Naive thymus-derived CD8-positive, alpha-beta T cell (primary cell): ENCODE data around the gene AKNAD1. TPM values are rescaled to one million over a fixed set of nuclear protein-coding genes. Genes with fewer than 3 reads are reported as not detected.

Experiments used
- ATAC-seq, 2 donors: fragments of 150-1000 bp; cut with Tn5 transposase in 1 of 2; sonication (Bioruptor Pico), chemical (Tn5 transposase) in 1 of 2; 1 replicate in 1 of 2; 2 replicates in 1 of 2; pipeline ENCODE4 v1.10.0; 2021; ENCODE audit warnings: mild to moderate bottlenecking in 2 of 2, moderate library complexity in 2 of 2
- POLR2A ChIA-PET: fragments of 350-600 bp; sonication (Branson Sonifier 250); formaldehyde crosslinking; loops from one replicate; lab custom pipeline; 2021; ENCODE audit warnings: antibody characterized with exemption; lab: Charles Lee
- DNase-seq, 10 donors: peaks; one replicate each; pipeline versions ENCODE4 v3.0.0 to v3.0.0-alpha.2; 2020 to 2022
- H3K27ac Mint-ChIP-seq, 10 donors: one replicate each; pipeline ENCODE4 v1.8.0; 2020 to 2022; ENCODE audit warnings: mild to moderate bottlenecking in 10 of 10, mixed read lengths in 10 of 10, moderate library complexity in 4 of 10, inconsistent platforms in 1 of 10
- H3K27me3 Mint-ChIP-seq, 5 donors: one replicate each; pipeline ENCODE4 v1.8.0; 2021 to 2022; ENCODE audit warnings: mixed read lengths in 5 of 5
- H3K36me3 Mint-ChIP-seq, 3 donors: one replicate each; pipeline ENCODE4 v1.8.0; 2020 to 2022; ENCODE audit warnings: mixed read lengths in 3 of 3, mild to moderate bottlenecking in 2 of 3, inconsistent platforms in 1 of 3
- H3K4me1 Mint-ChIP-seq, 4 donors: one replicate each; pipeline ENCODE4 v1.8.0; 2021 to 2022; ENCODE audit warnings: mixed read lengths in 4 of 4
- H3K4me3 Mint-ChIP-seq, 10 donors: one replicate each; pipeline ENCODE4 v1.8.0; 2020 to 2022; ENCODE audit warnings: mild to moderate bottlenecking in 10 of 10, mixed read lengths in 10 of 10, moderate library complexity in 6 of 10, inconsistent platforms in 1 of 10
- H3K9me3 Mint-ChIP-seq, 9 donors: one replicate each; pipeline ENCODE4 v1.8.0; 2020 to 2022; ENCODE audit warnings: mixed read lengths in 9 of 9, mild to moderate bottlenecking in 3 of 9, inconsistent platforms in 1 of 9, moderate library complexity in 1 of 9
- polyA plus RNA-seq, 3 donors: library from polyadenylated mRNA; unstranded; fragments of 300-500 nt; fragmentation: Illumina TruSeq; gene quantifications; one replicate each; pipeline ENCODE4 v1.2.3, GENCODE V29; 2021
- total RNA-seq, 8 experiments: library from RNA in 2 of 8; stranded (reverse) in 2 of 8; gene quantifications; one replicate each; pipeline ENCODE4 v1.2.3 and lab custom pipeline; 2021 to 2026

Gene AKNAD1
- total and polyA plus RNA-seq, 5 experiments from 2014 or later = not detected

DNA sequence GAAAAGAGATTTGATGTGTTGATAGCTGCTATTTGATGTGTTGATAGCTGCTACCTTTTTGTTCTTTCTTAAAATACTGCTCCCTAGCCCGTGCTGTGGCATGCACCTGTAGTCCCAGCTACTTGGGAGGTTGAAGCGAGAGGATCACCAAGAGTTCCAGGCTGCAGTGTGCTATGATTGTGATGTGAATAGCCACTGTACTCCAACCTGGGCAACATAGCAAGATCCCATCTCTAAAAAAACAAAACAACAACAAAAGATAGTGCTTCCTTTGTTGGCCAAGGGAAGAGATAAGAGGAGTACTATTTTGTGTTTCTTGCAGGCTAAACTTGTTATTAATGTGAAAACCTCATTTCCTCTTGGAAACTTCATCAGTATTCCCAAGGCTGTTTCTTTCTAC is 25.9 kb upstream of the AKNAD1 start:
- Mint-ChIP-seq H3K27ac (no peak overlapping the region), H3K27me3 (peaks cover 0 to 18% (median 5%) of the 10 kb centered on the region in 5 donors), H3K9me3 (no peaks in the 10 kb centered on the region), H3K36me3 (no peaks in the 10 kb centered on the region), H3K4me3 (no peak overlapping the region), H3K4me1 (peaks cover 0 to 4% (median 2%) of the 10 kb centered on the region in 4 donors)
- ATAC-seq (no peak), DNase-seq (no peak)
- POLR2A ChIA-PET = no interaction called here

DNA sequence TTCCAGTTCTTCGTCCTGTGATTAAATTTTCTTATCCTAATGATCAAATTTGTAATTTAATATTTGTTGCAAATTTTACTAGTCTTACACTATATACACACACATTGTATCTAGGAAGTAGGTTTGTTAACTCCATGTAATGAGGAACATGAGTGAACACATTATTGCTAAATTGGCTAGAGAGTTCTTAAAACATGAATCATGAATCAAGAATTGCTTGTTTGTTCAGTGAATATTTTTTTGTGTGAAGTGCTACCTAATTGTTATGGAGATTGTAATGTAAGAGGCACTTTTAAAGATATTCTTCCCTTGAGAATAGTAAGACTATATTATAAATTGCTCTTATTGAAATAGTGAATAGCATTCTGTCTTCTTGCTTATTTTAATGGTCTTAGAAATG is 24.5 kb upstream of the AKNAD1 start:
- DNase-seq = no peak
- H3K4me1 Mint-ChIP-seq = peaks cover 4 to 13% (median 7%) of the 10 kb centered on the region in 4 donors
- H3K4me3 Mint-ChIP-seq = no peak overlapping the region
- POLR2A ChIA-PET = no interaction called here
- no peak for ATAC-seq
- peaks cover 0 to 3% (median 2%) of the 10 kb centered on the region in 5 donors for H3K27me3 Mint-ChIP-seq
- no peaks in the 10 kb centered on the region for H3K36me3 Mint-ChIP-seq
- no peaks in the 10 kb centered on the region for H3K9me3 Mint-ChIP-seq
- H3K27ac Mint-ChIP-seq = no peak overlapping the region

DNA sequence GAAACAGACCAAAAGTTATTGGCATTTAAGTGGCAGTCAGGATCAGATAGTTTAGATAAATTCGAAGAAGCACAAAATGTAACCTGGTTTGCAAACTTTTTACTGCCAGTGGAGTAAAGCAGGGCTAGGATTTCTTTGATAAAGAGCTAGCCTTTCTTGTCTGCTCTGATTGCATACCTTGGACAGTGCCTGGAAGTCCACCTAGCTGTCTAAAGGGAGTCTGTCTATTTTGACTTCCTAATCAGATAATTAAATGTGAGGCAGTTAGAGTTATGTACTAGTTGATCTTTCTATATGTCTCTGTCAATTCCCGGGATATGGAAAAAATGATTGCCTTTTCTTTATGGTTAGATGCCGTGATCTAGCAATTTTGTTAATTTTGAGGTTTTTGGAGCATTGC is 24.0 kb upstream of the AKNAD1 start:
- Mint-ChIP-seq H3K27ac (no peak overlapping the region), H3K27me3 (peaks cover 0 to 2% (median 0%) of the 10 kb centered on the region in 5 donors), H3K4me3 (no peak overlapping the region), H3K9me3 (no peaks in the 10 kb centered on the region), H3K36me3 (no peaks in the 10 kb centered on the region), H3K4me1 (peaks cover 6 to 13% (median 8%) of the 10 kb centered on the region in 4 donors)
- no peak for DNase-seq
- no peak for ATAC-seq
- POLR2A ChIA-PET = no interaction called here

DNA sequence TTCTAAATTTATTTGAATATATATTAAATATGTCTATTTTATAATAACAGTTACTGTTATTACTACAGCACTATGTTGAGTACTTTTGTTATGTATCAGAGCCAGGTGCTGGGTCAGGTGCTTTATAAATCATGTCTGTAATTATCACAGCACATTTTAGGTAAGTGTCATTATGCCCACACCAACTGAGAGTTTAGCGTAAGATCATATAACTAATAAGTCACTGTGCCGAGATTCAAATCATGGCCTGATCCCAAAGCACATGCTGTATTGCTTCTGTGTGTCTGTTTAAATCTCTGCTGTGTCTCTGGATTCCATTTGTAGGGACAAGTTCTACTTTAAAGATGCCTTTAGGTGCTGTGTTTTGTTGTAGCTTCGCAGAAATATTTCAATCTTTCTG is 21.8 kb upstream of the AKNAD1 start:
- H3K27me3 Mint-ChIP-seq = peaks cover 0 to 5% (median 2%) of the 10 kb centered on the region in 5 donors
- H3K9me3 Mint-ChIP-seq = no peaks in the 10 kb centered on the region
- H3K36me3 Mint-ChIP-seq = no peaks in the 10 kb centered on the region
- no peak for ATAC-seq
- POLR2A ChIA-PET = no interaction called here
- H3K4me3 Mint-ChIP-seq = no peak overlapping the region
- DNase-seq = no peak
- no peak overlapping the region for H3K27ac Mint-ChIP-seq
- peaks cover 6 to 13% (median 8%) of the 10 kb centered on the region in 4 donors for H3K4me1 Mint-ChIP-seq

DNA sequence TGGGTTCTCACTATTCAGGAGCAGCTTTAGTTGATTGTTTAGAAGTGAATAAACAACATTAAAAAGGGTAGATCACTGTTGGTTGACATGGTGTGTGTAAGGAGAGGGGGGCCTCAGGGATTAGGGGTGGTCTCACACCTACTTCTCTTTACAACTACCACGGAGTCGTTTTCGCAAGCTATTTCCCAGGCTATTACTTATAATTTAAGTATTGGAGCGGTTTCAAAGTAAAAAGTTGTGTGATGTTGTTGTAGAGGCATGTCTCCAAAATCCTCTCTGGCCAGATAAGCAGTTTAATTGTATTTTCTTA is 21.2 kb upstream of the AKNAD1 start:
- no peak for ATAC-seq
- POLR2A ChIA-PET = interaction anchor here (1.2 kb wide), 1 partner anchor 231 kb away, joined by 3 read pairs; no protein-coding TSS in a partner anchor
- no peaks in the 10 kb centered on the region for H3K36me3 Mint-ChIP-seq
- H3K4me3 Mint-ChIP-seq = peak overlapping the region in 9 of 10 donors; percentile 86 to 97 (median 93)
- H3K27me3 Mint-ChIP-seq = peaks cover 0 to 7% (median 2%) of the 10 kb centered on the region in 5 donors
- no peak for DNase-seq
- H3K9me3 Mint-ChIP-seq = no peaks in the 10 kb centered on the region
- H3K27ac Mint-ChIP-seq = peak overlapping the region in 1 of 10 donors; percentile 84
- H3K4me1 Mint-ChIP-seq = peaks cover 6 to 13% (median 8%) of the 10 kb centered on the region in 4 donors

DNA sequence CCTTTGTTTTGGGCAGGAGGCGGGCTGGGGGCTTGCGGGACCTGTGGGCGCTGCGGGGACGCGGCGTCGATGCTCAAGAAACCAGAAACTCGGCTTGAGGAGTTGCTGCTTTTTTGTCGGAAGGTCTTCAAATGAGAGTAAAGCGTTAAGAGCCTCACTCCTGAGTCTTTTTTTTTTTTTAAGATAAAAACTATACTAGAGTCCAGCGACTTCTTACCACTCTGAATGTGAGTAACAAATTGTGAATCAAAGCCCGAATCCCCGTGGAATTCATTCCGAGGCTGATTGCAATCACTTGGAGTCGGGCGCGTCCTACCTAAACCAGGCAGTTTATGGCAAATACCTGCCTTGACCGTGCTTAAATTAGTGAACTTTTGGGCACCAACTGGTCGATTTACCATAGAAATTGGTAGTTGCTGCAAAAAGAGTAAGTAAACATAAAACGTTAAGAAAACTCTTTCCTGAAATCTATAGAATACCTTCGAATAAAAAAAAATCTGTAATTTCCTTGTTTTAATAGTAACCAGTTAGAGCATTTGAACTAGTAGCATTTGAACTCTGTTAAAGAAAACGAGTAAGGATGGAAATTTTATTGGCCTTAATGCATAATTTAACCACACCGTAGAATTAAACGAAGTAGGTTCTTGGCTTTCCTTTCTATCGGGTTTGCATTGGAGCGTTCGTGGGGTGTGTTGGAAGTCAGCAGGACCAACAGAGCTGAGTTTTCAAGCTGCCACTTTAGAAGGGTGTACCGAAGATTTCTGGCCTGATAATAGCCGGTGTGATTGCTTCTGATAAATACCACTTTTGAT is 20.7 kb upstream of the AKNAD1 start:
- Mint-ChIP-seq H3K27ac (peak overlapping the region in 8 of 10 donors; percentile 38 to 92 (median 86)), H3K36me3 (no peaks in the 10 kb centered on the region), H3K9me3 (no peaks in the 10 kb centered on the region), H3K4me3 (peak overlapping the region; percentile 86 to 97 (median 94)), H3K4me1 (peaks cover 6 to 13% (median 8%) of the 10 kb centered on the region in 4 donors), H3K27me3 (peaks cover 0 to 7% (median 3%) of the 10 kb centered on the region in 5 donors)
- DNase-seq (peak in 1 of 10 donors; percentile 3), ATAC-seq (no peak)
- POLR2A ChIA-PET = interaction anchor here (1.2 kb wide), 2 partner anchors 185 to 231 kb away, joined by 3 read pairs; no protein-coding TSS in a partner anchor

DNA sequence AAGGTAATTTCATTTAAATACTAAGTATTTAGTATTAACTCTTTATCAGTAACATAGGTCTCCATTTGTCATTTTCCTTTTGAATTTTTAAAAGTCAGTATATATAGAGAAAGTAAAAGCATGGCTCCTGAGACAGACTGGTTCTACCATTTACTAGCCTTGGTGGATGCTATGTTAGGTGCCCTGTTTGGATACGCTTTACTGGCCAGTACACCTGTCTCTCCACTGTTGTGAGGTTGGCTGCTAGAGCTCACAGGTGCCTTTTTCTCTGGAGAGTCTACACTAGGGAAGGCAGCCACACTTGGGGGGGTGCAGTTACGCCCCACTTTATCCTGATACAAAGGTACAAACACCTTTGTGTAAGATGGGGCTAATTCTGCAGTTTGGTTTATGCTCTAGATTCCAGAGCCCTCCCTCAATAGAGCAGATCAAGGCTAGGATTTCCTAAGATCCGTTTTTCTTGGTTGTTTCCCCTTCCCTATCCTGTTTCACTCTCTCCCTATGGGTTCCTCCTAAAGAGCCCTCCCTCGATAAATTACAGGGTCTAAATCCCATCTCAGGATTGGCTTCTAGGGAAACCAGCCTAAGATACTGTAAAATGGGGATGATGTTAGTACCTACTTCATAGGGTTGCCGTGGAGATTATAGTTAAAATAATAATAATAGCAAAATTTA is 14.3 kb upstream of the AKNAD1 start:
- DNase-seq (no peak), ATAC-seq (no peak)
- H3K4me3 Mint-ChIP-seq = no peak overlapping the region
- H3K4me1 Mint-ChIP-seq = peaks cover 0 to under 1% (median 0%) of the 10 kb centered on the region in 4 donors
- H3K9me3 Mint-ChIP-seq = no peaks in the 10 kb centered on the region
- POLR2A ChIA-PET = no interaction called here
- no peak overlapping the region for H3K27ac Mint-ChIP-seq
- peaks cover 7 to 12% (median 10%) of the 10 kb centered on the region in 5 donors for H3K27me3 Mint-ChIP-seq
- no peaks in the 10 kb centered on the region for H3K36me3 Mint-ChIP-seq

DNA sequence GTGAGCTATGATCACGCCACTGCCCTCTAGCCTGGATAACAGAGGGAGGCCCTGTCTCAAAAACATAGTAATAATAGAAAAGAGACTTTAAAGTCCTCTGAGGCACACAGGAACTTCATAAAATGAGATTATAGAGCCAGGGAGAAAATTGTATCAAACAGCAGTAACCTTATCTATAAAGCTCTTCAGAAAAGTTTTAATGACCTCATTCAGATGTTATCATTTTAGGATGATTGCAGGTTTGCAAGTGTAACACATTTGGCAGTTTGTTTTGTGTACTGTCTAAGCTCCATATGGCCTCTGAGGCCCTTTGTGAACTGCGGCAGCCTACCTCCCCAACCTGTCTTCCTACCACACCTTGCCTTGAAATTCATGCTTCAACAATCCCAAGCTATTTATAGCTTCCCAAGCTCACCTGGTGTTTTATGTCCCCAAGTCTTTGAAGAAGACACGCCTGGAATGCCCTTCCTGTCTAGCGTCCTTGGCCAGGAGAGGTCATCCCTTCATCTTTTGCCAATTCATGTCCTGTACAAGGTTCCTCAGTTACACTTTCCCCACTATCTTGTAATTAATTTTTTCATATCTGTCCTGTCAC is 8.5 kb upstream of the AKNAD1 start:
- no peaks in the 10 kb centered on the region for H3K36me3 Mint-ChIP-seq
- H3K27me3 Mint-ChIP-seq = peaks cover 8 to 24% (median 16%) of the 10 kb centered on the region in 5 donors
- ATAC-seq (no peak), DNase-seq (no peak)
- peaks cover 0 to 13% (median 0%) of the 10 kb centered on the region in 4 donors for H3K4me1 Mint-ChIP-seq
- POLR2A ChIA-PET = no interaction called here
- H3K27ac Mint-ChIP-seq = no peak overlapping the region
- peak overlapping the region in 1 of 10 donors; percentile 22 for H3K4me3 Mint-ChIP-seq
- H3K9me3 Mint-ChIP-seq = no peaks in the 10 kb centered on the region

DNA sequence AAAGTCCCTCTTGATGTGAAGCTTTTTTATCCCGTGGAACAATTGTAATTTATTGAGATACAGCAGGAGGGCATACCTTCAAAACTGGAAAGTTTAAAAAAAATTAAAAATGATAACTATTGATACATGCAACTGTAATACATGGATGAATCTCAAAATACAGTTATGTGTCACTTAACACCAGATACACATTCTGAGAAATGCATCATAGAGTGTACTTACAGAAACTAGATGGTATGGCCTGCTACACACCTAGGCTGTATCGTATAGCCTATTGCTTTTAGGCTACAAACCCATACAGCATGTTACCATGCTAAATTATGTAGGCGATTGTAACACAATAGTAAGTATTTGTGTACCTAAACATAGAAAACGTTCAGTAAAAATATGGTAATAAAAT is 7.1 kb upstream of the AKNAD1 start:
- Mint-ChIP-seq H3K27ac (no peak overlapping the region), H3K36me3 (no peaks in the 10 kb centered on the region), H3K9me3 (no peaks in the 10 kb centered on the region), H3K27me3 (peaks cover 11 to 30% (median 17%) of the 10 kb centered on the region in 5 donors), H3K4me1 (peaks cover 0 to 13% (median 0%) of the 10 kb centered on the region in 4 donors), H3K4me3 (no peak overlapping the region)
- no peak for DNase-seq
- no peak for ATAC-seq
- POLR2A ChIA-PET = no interaction called here

DNA sequence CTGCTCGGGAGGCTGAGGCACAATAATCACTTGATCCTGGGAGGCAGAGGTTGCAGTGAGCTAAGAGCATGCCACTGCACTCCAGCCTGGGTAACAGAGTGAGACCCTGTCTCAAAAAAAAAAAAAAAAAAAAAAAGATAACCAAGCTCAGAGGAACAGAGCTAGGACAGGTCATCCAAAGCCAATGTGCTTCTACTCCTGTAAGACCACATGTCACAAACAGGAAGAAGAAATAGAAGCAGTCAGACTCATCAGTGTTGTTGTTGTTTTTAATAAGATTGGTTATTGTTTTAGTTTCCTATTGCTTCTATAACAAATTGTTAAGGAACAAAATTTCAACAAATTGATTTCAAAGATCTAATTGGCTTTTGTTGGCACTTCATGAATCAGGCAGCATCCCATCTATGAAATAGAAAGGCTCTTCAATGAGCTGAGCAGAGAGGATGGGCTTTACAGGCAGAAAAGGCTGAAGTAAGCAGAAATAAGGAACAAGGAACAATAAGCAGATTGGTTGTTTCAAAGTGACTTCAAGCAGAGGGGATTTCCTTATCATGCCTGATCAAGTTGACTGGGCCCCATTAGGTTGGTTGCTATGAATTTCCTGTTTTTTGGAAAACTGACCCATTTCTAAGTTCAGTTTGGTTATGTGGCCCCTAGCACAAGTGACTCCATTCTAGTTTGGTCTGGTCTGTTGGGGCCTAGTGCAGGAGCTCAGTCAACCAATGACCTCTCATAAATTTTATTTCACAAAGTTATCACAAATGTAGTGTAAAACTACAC is 6.0 kb upstream of the AKNAD1 start:
- Mint-ChIP-seq H3K27me3 (peaks cover 14 to 30% (median 20%) of the 10 kb centered on the region in 5 donors), H3K4me3 (peak overlapping the region in 1 of 10 donors; percentile 12), H3K9me3 (no peaks in the 10 kb centered on the region), H3K27ac (no peak overlapping the region), H3K4me1 (peaks cover 0 to 19% (median 7%) of the 10 kb centered on the region in 4 donors), H3K36me3 (no peaks in the 10 kb centered on the region)
- POLR2A ChIA-PET = no interaction called here
- no peak for DNase-seq
- no peak for ATAC-seq

DNA sequence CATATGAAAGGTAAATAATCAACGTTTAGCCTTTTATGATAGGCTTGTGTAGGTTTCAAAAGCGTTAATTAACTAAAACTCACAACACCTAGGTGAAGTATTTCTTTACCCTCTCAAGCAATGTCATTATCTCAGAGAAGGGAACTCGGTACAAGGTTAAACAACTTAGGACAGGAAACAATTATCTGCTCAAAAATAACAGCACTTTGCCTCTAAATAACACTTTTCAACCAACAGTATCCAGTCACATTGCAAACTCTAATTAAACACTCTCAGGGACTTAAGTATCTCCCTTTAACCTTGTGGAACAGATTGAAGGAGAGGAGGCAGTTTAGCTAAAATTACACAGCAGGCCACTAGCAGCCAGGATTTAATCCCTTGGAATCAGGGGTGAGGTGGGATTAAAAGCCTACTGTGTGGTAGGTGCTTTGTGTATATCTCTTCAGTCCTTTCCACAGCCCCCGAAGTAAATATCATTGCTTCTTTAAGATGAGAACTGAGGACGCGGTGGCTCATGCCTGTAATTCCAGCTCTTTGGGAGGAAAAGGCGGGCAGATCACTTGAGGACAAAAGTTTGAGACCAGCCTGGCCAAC is 5.2 kb upstream of the AKNAD1 start:
- Mint-ChIP-seq H3K36me3 (no peaks in the 10 kb centered on the region), H3K4me3 (no peak overlapping the region), H3K9me3 (no peaks in the 10 kb centered on the region), H3K27me3 (peaks cover 14 to 29% (median 21%) of the 10 kb centered on the region in 5 donors), H3K4me1 (peaks cover 0 to 19% (median 7%) of the 10 kb centered on the region in 4 donors), H3K27ac (no peak overlapping the region)
- POLR2A ChIA-PET = no interaction called here
- DNase-seq (no peak), ATAC-seq (no peak)

DNA sequence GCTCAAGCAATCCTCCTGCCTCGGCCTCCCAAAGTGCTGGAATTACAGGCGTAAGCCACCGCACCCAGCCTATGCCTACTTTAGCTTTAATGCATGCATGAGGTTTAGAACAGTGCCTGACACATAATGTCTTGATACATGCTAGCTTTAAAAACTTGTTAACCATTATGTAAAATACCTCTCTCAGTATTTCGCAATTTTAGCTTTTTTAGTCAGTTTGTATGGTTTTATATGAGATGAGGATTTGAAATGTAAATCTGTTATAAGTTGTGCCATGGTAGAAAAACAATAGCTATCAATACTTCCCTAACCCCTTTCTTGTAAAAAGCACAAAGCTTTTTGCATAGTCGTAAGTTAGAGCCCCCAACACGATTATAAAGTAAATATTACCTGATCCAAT is 4.7 kb upstream of the AKNAD1 start:
- Mint-ChIP-seq H3K27ac (no peak overlapping the region), H3K4me3 (no peak overlapping the region), H3K9me3 (no peaks in the 10 kb centered on the region), H3K36me3 (no peaks in the 10 kb centered on the region), H3K4me1 (peaks cover 0 to 19% (median 7%) of the 10 kb centered on the region in 4 donors), H3K27me3 (peaks cover 11 to 29% (median 19%) of the 10 kb centered on the region in 5 donors)
- POLR2A ChIA-PET = no interaction called here
- no peak for DNase-seq
- no peak for ATAC-seq
